ENCODE measurements around the gene SNAP47. TPM values are rescaled to one million over a fixed set of nuclear protein-coding genes. Genes with fewer than 3 reads are reported as not detected.
A peak's percentile ranks its signal among the peaks of the same experiment; 100 is the strongest.

The SNAP47 gene
- total RNA-seq, 2 donors from 2014 or later: 35.5 to 49.4 TPM

- peaks cover 6% of the 10 kb centered on the region for H3K4me1 ChIP-seq
- no peak for TF ChIP-seq POLR2A (IDR thresholded peaks at IDR 0.05)
- no peak for TF ChIP-seq CTCF (IDR thresholded peaks at IDR 0.05)
- H3K27ac ChIP-seq: no peak overlapping the region
- ATAC-seq: no peak
- H3K9me3 ChIP-seq: no peaks in the 10 kb centered on the region
- H3K36me3 ChIP-seq (replicated peaks in 1 of 2; ENCODE audit: insufficient read depth in 1 of 2, low read depth in 2 of 2): no peaks in the 10 kb centered on the region
- DNase-seq: peak in 1 of 4 donors; percentile 0
- intact Hi-C loops (cut with DNase I): no loop called here
- H3K27me3 ChIP-seq: no peaks in the 10 kb centered on the region
- H3K4me3 ChIP-seq: no peak overlapping the region
- WGBS, 2 donors: 94 to 100% methylated on average over 5 to 15 of the region's 15 CpGs
Measured at GRCh38 chr1:227781314-227781930, 46.2 kb downstream of the SNAP47 start.

- peak in 1 of 4 donors; percentile 0 for DNase-seq
- WGBS, 2 donors: 90 to 93% methylated on average over 4 of the region's 4 CpGs
Measured at GRCh38 chr1:227782226-227782625, 47.0 kb downstream of the SNAP47 start.

GRCh38 chr1:227785094-227785804 is 50.0 kb downstream of the SNAP47 start:
- intact Hi-C loops (cut with DNase I): no loop called here

More at GRCh38 chr1:227782226-227782625, 47.0 kb downstream of the SNAP47 start:
- no peaks in the 10 kb centered on the region for H3K36me3 ChIP-seq (replicated peaks in 1 of 2; ENCODE audit: insufficient read depth in 1 of 2, low read depth in 2 of 2)
- no peak overlapping the region for H3K4me3 ChIP-seq
- no peak for ATAC-seq
- TF ChIP-seq CTCF (IDR thresholded peaks at IDR 0.05): no peak
- TF ChIP-seq POLR2A (IDR thresholded peaks at IDR 0.05): no peak
- H3K9me3 ChIP-seq: no peaks in the 10 kb centered on the region
- no peak overlapping the region for H3K27ac ChIP-seq
- intact Hi-C loops (cut with DNase I): no loop called here
- peaks cover 14% of the 10 kb centered on the region for H3K4me1 ChIP-seq
- H3K27me3 ChIP-seq: no peaks in the 10 kb centered on the region

GRCh38 chr1:227785805-227786671 is 50.8 kb downstream of the SNAP47 start:
- no peaks in the 10 kb centered on the region for H3K27me3 ChIP-seq
- DNase-seq (peak in 3 of 4 donors; percentile 15 to 45 (median 36)), ATAC-seq (no peak)
- no peak overlapping the region for H3K27ac ChIP-seq
- no peaks in the 10 kb centered on the region for H3K9me3 ChIP-seq
- TF ChIP-seq POLR2A (IDR thresholded peaks at IDR 0.05) (no peak), CTCF (IDR thresholded peaks at IDR 0.05) (no peak)
- intact Hi-C loops (cut with DNase I): no loop called here
- 48 to 55% methylated on average over 17 to 19 of the region's 19 CpGs for WGBS, 2 donors
- H3K4me1 ChIP-seq: peaks cover 18% of the 10 kb centered on the region
- H3K4me3 ChIP-seq: no peak overlapping the region
- no peaks in the 10 kb centered on the region for H3K36me3 ChIP-seq (replicated peaks in 1 of 2; ENCODE audit: insufficient read depth in 1 of 2, low read depth in 2 of 2)

More at GRCh38 chr1:227785094-227785804, 50.0 kb downstream of the SNAP47 start:
- ATAC-seq: no peak
- Histone ChIP-seq H3K4me3 (no peak overlapping the region), H3K36me3 (replicated peaks in 1 of 2; ENCODE audit: insufficient read depth in 1 of 2, low read depth in 2 of 2) (no peaks in the 10 kb centered on the region), H3K27me3 (no peaks in the 10 kb centered on the region), H3K9me3 (no peaks in the 10 kb centered on the region), H3K27ac (no peak overlapping the region), H3K4me1 (peaks cover 18% of the 10 kb centered on the region)
- WGBS, 2 donors: 92% methylated on average over 9 to 13 of the region's 13 CpGs
- DNase-seq: no peak
- TF ChIP-seq CTCF (IDR thresholded peaks at IDR 0.05) (no peak), POLR2A (IDR thresholded peaks at IDR 0.05) (no peak)

Measured in body of pancreas (tissue), 4 donors.